SU-DHL-6 (cell line): ENCODE data around the gene SENP6.

Source experiments
- H2AFZ ChIP-seq: fragments of 200-600 bp; sonication (generic); 2 replicates; pipeline ENCODE4 v1.6.1; 2014; ENCODE audit warnings: low read depth, mild to moderate bottlenecking, moderate library complexity, mixed read lengths, antibody characterized with exemption, low read length; ENCODE audit not compliant: severe bottlenecking
- H3F3A ChIP-seq: fragments of 200-600 bp; shearing (Covaris generic); 2 replicates; pipeline ENCODE4 v1.6.0; 2016; ENCODE audit warnings: antibody characterized with exemption, mild to moderate bottlenecking; ENCODE audit not compliant: insufficient read depth
- H3K27ac ChIP-seq: fragments of 200-600 bp; sonication (generic); 2 replicates; pipeline ENCODE4 v1.5.1; 2016; ENCODE audit warnings: low read depth, mild to moderate bottlenecking, low read length, moderate library complexity, mixed read lengths
- H3K27me3 ChIP-seq: fragments of 200-600 bp; sonication (generic), shearing (Covaris generic); 2 replicates; pipeline ENCODE4 v1.6.0; 2014; ENCODE audit warnings: mild to moderate bottlenecking, low read length
- H3K36me3 ChIP-seq: fragments of 200-600 bp; sonication (generic); 2 replicates; pipeline ENCODE4 v1.6.1; 2014; ENCODE audit warnings: mild to moderate bottlenecking, low read length, mixed read lengths
- H3K4me2 ChIP-seq: fragments of 300-600, 200-600 bp; shearing (Covaris generic), sonication (generic); 2 replicates; pipeline ENCODE4 v1.6.0; 2014; ENCODE audit warnings: low read length, low read depth, mild to moderate bottlenecking; ENCODE audit not compliant: poor library complexity, severe bottlenecking
- H3K4me3 ChIP-seq: fragments of 200-600 bp; sonication (generic); 2 replicates; pipeline ENCODE4 v1.5.1; 2014; ENCODE audit warnings: antibody characterized with exemption, low read length, mild to moderate bottlenecking, mixed read lengths; ENCODE audit not compliant: insufficient read depth, poor library complexity, severe bottlenecking
- H3K79me2 ChIP-seq: fragments of 200-600 bp; sonication (generic); 2 replicates; pipeline ENCODE4 v1.6.1; 2014; ENCODE audit warnings: mild to moderate bottlenecking, low read length, moderate library complexity; ENCODE audit not compliant: insufficient read depth
- H3K9ac ChIP-seq: fragments of 200-600 bp; sonication (generic); 2 replicates; pipeline ENCODE4 v1.7.0; 2014; ENCODE audit warnings: mild to moderate bottlenecking, low read length
- H3K9me2 ChIP-seq: fragments of 200-600 bp; sonication (generic); replicated peaks from 2 replicates; pipeline ENCODE4 v1.6.1; 2014; ENCODE audit warnings: low read length; ENCODE audit not compliant: insufficient read depth
- H3K9me3 ChIP-seq: fragments of 200-600 bp; sonication (generic); 2 replicates; pipeline ENCODE4 v1.6.1; 2014; ENCODE audit warnings: low read length, mixed read lengths; ENCODE audit not compliant: insufficient read depth
- H4K20me1 ChIP-seq: fragments of 200-600 bp; sonication (generic); 2 replicates; pipeline ENCODE4 v1.6.1; 2014; ENCODE audit warnings: low read depth, mild to moderate bottlenecking, antibody characterized with exemption, low read length, moderate library complexity, mixed read lengths
- EZH2phosphoT487 ChIP-seq: fragments of 200-600 bp; sonication (generic), shearing (Covaris generic); conservative IDR thresholded peaks from 2 replicates; pipeline ENCODE4 v1.6.1; 2018; ENCODE audit warnings: mild to moderate bottlenecking, antibody characterized with exemption, low read length, moderate library complexity, mixed read lengths
- TF ChIP-seq, protein P1 (sequence below): fragments of 200-600 bp; sonication (generic); IDR thresholded peaks from one replicate; pipeline ENCODE4 v1.5.1; 2017; ENCODE audit warnings: antibody characterized with exemption, mild to moderate bottlenecking, low read length, moderate library complexity; ENCODE audit not compliant: insufficient read depth, poor library complexity, severe bottlenecking

The SENP6 gene

GRCh38 chr6:75612434-75612833 is 10.8 kb downstream of the SENP6 start:
- Histone ChIP-seq H3F3A (no peaks in the 10 kb centered on the region), H3K79me2 (peaks cover 100% of the 10 kb centered on the region), H3K4me2 (no peak overlapping the region), H4K20me1 (peaks cover 9% of the 10 kb centered on the region; the same call in 1 of the 2 replicates), H3K27ac (no peak overlapping the region), H3K9me2 (no peaks in the 10 kb centered on the region), H2AFZ (no peak overlapping the region), H3K36me3 (no peaks in the 10 kb centered on the region), H3K9me3 (no peaks in the 10 kb centered on the region), H3K27me3 (no peaks in the 10 kb centered on the region), H3K4me3 (no peak overlapping the region), H3K9ac (no peak overlapping the region)
- no peak for TF ChIP-seq EZH2phosphoT487
- TF ChIP-seq, protein P1, sequence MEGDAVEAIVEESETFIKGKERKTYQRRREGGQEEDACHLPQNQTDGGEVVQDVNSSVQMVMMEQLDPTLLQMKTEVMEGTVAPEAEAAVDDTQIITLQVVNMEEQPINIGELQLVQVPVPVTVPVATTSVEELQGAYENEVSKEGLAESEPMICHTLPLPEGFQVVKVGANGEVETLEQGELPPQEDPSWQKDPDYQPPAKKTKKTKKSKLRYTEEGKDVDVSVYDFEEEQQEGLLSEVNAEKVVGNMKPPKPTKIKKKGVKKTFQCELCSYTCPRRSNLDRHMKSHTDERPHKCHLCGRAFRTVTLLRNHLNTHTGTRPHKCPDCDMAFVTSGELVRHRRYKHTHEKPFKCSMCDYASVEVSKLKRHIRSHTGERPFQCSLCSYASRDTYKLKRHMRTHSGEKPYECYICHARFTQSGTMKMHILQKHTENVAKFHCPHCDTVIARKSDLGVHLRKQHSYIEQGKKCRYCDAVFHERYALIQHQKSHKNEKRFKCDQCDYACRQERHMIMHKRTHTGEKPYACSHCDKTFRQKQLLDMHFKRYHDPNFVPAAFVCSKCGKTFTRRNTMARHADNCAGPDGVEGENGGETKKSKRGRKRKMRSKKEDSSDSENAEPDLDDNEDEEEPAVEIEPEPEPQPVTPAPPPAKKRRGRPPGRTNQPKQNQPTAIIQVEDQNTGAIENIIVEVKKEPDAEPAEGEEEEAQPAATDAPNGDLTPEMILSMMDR = no peak

GRCh38 chr6:75613056-75613501 is 11.4 kb downstream of the SENP6 start:
- Histone ChIP-seq H3K9ac (no peak overlapping the region), H3K4me2 (no peak overlapping the region), H2AFZ (no peak overlapping the region), H3K4me3 (no peak overlapping the region), H3F3A (no peaks in the 10 kb centered on the region), H3K27me3 (no peaks in the 10 kb centered on the region), H3K79me2 (peaks cover 100% of the 10 kb centered on the region), H3K9me2 (no peaks in the 10 kb centered on the region), H3K9me3 (no peaks in the 10 kb centered on the region), H4K20me1 (peaks cover 9% of the 10 kb centered on the region; the same call in 1 of the 2 replicates), H3K27ac (no peak overlapping the region), H3K36me3 (no peaks in the 10 kb centered on the region)
- TF ChIP-seq EZH2phosphoT487 = no peak
- TF ChIP-seq, protein P1 = no peak

- H3K36me3 ChIP-seq = no peaks in the 10 kb centered on the region; the same call in 1 of the 2 replicates
- no peak overlapping the region for H3K27ac ChIP-seq
- no peak for TF ChIP-seq EZH2phosphoT487
- TF ChIP-seq, protein P1 = no peak
- peaks cover 92% of the 10 kb centered on the region for H3K79me2 ChIP-seq
- H4K20me1 ChIP-seq = 0 out of 2 replicates have a peak, but pooled peaks cover 5% of the 10 kb centered on the region
- no peaks in the 10 kb centered on the region for H3K9me3 ChIP-seq
- no peak overlapping the region for H3K9ac ChIP-seq
- no peak overlapping the region for H2AFZ ChIP-seq
- H3K27me3 ChIP-seq = no peaks in the 10 kb centered on the region
- H3K4me2 ChIP-seq = no peak overlapping the region
- no peaks in the 10 kb centered on the region for H3F3A ChIP-seq
- no peak overlapping the region for H3K4me3 ChIP-seq
- H3K9me2 ChIP-seq = no peaks in the 10 kb centered on the region
Observed at GRCh38 chr6:75618437-75618836, 16.8 kb downstream of the SENP6 start.
